ENCODE data around the gene GRIN2C. TPM values are rescaled to one million over a fixed set of nuclear protein-coding genes. Genes with fewer than 3 reads are reported as not detected.

GRIN2C gene
- 0.59 and 0.74 TPM in 2 replicates for polyA plus RNA-seq

DNA sequence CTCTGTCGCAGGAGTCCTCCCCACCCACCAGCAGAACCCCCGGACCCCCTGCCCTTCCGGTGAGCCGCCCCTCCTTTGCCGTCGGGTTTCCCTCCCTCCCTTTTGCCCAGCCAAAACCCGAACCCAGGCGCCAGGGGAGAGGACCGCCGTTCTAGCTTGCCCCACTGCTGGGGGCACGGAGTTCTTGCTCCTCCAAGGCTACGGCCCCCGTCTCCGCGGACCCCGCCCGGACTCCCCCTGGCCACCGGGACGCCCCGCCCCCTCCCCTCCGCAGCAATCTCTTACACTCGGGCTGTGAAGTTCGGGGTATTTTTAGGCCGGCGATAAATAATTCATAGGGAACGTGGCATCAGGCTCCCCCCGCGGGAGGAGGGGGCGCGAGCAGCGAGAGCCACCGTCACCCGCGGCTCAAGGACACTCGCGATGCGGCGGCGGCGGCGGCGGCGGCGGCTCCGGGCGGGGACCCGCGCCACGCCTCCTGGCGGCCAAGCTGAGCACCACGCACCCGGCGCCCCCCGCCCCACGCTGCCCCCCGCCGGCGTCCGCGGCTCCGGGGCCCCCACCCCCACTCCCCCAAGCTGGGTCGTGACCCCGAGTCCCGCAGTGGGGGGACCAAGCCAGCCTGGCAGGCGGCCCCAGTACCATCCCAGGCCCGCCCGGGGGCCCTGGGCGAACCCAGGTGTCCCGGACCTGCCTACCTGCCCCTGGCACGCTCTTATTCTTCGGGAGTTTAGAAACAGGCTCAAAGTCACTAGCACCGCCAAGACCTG is at the start of gene GRIN2C:
GRIN2C (minus strand) TSS at position 427 of the 770 bp plus-strand sequence. CDS start 4,793 bp downstream, outside the sequence.

DNA sequence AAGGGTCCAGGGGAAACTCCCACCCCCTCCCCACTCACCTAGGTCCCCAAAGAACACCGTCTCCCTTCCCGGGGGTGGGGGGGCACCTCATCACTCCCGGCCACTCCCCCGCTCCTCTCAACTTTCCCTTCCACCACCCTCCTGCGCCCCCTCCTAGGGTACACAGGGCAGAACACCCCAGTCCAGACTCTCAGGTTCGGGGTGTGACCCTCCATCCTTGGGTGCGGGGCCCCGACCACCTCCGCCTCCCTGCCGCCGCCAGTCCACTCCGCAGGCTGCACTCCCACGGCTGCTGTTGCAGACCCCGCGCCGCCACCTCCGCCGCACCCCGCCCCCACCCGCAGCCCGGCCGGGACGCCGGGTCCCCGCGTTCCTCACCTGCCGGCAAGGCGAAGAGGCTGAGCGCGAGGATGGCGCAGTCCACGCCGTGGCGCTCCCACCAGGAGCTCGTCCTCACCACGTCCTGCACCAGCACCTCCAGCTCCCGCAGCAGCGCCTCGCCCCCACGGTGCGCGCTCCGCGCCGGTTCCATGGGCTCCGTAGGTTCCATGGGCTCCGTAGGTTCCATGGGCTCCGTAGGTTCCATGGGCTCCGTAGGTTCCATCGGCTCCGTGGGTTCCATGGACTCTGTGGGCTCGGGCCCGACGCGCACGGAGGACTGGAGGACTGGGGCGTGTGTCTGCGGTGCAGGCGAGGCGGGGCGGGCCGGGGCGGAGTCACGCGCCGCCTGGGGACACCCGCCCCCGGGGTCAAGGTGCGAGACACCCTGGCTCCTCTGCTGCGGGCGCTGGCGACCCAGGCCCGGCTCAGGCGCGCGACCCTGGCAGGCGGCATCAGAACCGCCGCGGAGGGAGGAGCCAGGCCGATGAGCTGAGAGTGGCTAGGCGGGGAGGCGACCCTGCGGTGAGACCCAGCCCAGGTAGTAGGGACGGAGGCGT is 33.6 kb upstream of the GRIN2C start, which contains the start of gene FADS6:
FADS6 (minus strand) TSS at position 660 of the 938 bp plus-strand sequence; CDS start at position 622, 38 bp downstream.

DNA sequence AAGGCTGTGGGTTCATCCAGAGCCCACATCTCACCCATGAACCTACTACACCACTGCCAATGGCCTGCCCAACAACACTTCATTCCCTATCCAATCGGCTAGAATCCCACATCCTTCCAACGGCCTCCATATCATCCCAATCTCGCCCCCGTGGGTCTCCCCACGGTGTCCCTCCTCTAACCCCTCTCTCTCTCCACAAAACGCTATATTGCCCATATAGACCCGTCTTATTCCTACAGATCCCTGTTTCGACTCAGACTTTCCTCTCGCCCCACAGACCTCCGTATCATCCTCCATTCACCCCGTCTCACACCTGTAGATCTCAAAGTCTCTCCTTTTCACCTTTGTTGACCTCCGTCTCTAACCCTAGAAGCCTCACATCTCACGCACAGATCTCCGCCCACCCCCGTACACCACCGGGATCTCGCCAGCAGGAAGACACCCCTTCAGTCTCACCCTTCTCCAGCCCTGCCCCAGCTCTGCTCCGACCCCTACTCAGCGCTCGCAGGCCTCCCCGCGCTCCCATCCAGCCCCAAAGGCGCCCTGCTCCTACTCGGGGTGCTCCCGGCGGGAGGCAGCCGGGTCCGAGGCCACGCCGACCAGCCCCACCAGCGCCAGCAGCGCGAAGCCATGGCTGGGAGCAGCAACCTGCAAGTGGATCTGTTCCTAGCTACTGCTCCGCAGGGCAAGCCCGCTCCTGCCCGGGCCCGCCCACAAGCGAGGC is 12.8 kb upstream of the GRIN2C start, which contains the start of gene FDXR:
FDXR (minus strand) TSS at position 682 of the 724 bp plus-strand sequence; CDS start at position 632, 50 bp downstream.

Other genes starting within 250 kb of the GRIN2C start
- gene CD300E, start 236.1 kb downstream of the GRIN2C start, polyA plus RNA-seq: not detected in 2 replicates
- not detected in 2 replicates for gene CD300LF, start 147.0 kb downstream of the GRIN2C start, polyA plus RNA-seq
- 0.57 TPM in 1 of 2 replicates, not detected in the other for gene RAB37, start 122.6 kb downstream of the GRIN2C start, polyA plus RNA-seq
- gene NHERF1, start 111.3 kb downstream of the GRIN2C start, polyA plus RNA-seq: 4.9 and 9.5 TPM in 2 replicates
- 6.0 and 6.2 TPM in 2 replicates for gene NAT9, start 83.5 kb downstream of the GRIN2C start, polyA plus RNA-seq
- 0.25 TPM in 1 of 2 replicates, not detected in the other for gene FDXR, start 13.1 kb upstream of the GRIN2C start, polyA plus RNA-seq
- gene FADS6, start 33.7 kb upstream of the GRIN2C start, polyA plus RNA-seq: 5.1 and 6.8 TPM in 2 replicates
- gene USH1G, start 63.4 kb upstream of the GRIN2C start, polyA plus RNA-seq: not detected in 2 replicates
- 0.27 TPM in 1 of 2 replicates, not detected in the other for gene OTOP2, start 64.4 kb upstream of the GRIN2C start, polyA plus RNA-seq
- not detected in 2 replicates for gene OTOP3, start 76.0 kb upstream of the GRIN2C start, polyA plus RNA-seq
- gene HID1, start 112.9 kb upstream of the GRIN2C start, polyA plus RNA-seq: 5.6 and 10.2 TPM in 2 replicates
- 7.2 and 13.0 TPM in 2 replicates for gene CDR2L, start 127.7 kb upstream of the GRIN2C start, polyA plus RNA-seq
- gene MRPL58, start 152.8 kb upstream of the GRIN2C start, polyA plus RNA-seq: 26.4 and 34.8 TPM in 2 replicates
- 1,868 and 2,230 TPM in 2 replicates for gene ATP5PD, start 187.1 kb upstream of the GRIN2C start, polyA plus RNA-seq
- gene KCTD2, start 187.3 kb upstream of the GRIN2C start, polyA plus RNA-seq: 22.1 and 31.1 TPM in 2 replicates
- not detected in 2 replicates for gene SLC16A5, start 228.1 kb upstream of the GRIN2C start, polyA plus RNA-seq

All from Purkinje cell (primary cell).